Parathyroid adenoma (tissue), 2 donors: ENCODE data around the gene ASRGL1.

Experiments
- H2AFZ ChIP-seq: fragments of 300-600 bp; sonication (generic); one replicate; pipeline ENCODE4 v1.7.0; 2017; ENCODE audit warnings: antibody characterized with exemption, mild to moderate bottlenecking
- H3K27ac ChIP-seq: fragments of 300-600 bp; sonication (generic); one replicate; pipeline ENCODE4 v1.7.0; 2017
- H3K27me3 ChIP-seq: fragments of 300-600 bp; sonication (generic); one replicate; pipeline ENCODE4 v1.7.0; 2017; ENCODE audit warnings: low read length; ENCODE audit not compliant: control insufficient read depth, insufficient read depth
- H3K36me3 ChIP-seq: fragments of 300-600 bp; sonication (generic); one replicate; pipeline ENCODE4 v1.7.0; 2017; ENCODE audit warnings: low read length; ENCODE audit not compliant: control insufficient read depth, insufficient read depth
- H3K4me1 ChIP-seq: fragments of 300-600 bp; sonication (generic); one replicate; pipeline ENCODE4 v1.7.0; 2017; ENCODE audit warnings: control low read depth
- H3K4me2 ChIP-seq: fragments of 300-600 bp; sonication (generic); one replicate; pipeline ENCODE4 v1.7.0; 2017; ENCODE audit warnings: low read length
- H3K4me3 ChIP-seq: fragments of 300-600 bp; sonication (generic); one replicate; pipeline ENCODE4 v1.7.0; 2017; ENCODE audit warnings: low read depth, low read length
- H3K79me2 ChIP-seq: fragments of 300-600 bp; sonication (generic); one replicate; pipeline ENCODE4 v1.7.0; 2017; ENCODE audit warnings: control low read depth
- H3K9ac ChIP-seq: fragments of 300-600 bp; sonication (generic); one replicate; pipeline ENCODE4 v1.7.0; 2017; ENCODE audit warnings: mild to moderate bottlenecking
- H3K9me3 ChIP-seq: fragments of 300-600 bp; sonication (generic); one replicate; pipeline ENCODE4 v1.7.0; 2017; ENCODE audit warnings: low read length; ENCODE audit not compliant: control insufficient read depth
- CTCF ChIP-seq: fragments of 300-600 bp; sonication (generic); IDR thresholded peaks from one replicate; pipeline ENCODE4 v1.7.0; 2017; ENCODE audit warnings: antibody characterized with exemption, mild to moderate bottlenecking
- donor health status: primary hyperparathyroidism.

ASRGL1 gene

GRCh38 chr11:62370743-62371440 is 33.6 kb downstream of the ASRGL1 start:
- Histone ChIP-seq H3K9me3 (no peaks in the 10 kb centered on the region), H3K27ac (no peak overlapping the region), H3K79me2 (no peaks in the 10 kb centered on the region), H3K36me3 (no peaks in the 10 kb centered on the region), H3K4me1 (no peaks in the 10 kb centered on the region), H3K9ac (no peak overlapping the region), H3K4me2 (no peak overlapping the region), H2AFZ (no peak overlapping the region), H3K27me3 (no peaks in the 10 kb centered on the region), H3K4me3 (no peak overlapping the region)
- TF ChIP-seq CTCF: no peak

- Histone ChIP-seq H3K79me2 (no peaks in the 10 kb centered on the region), H3K9ac (no peak overlapping the region)
These were observed 35.6 kb downstream of the ASRGL1 start for GRCh38 chr11:62372871-62373270.

GRCh38 chr11:62373464-62374119 is 36.3 kb downstream of the ASRGL1 start:
- Histone ChIP-seq H3K4me2 (no peak overlapping the region), H3K79me2 (no peaks in the 10 kb centered on the region), H3K4me1 (no peaks in the 10 kb centered on the region), H3K36me3 (no peaks in the 10 kb centered on the region), H3K4me3 (no peak overlapping the region), H3K9ac (no peak overlapping the region), H3K9me3 (no peaks in the 10 kb centered on the region), H3K27me3 (no peaks in the 10 kb centered on the region), H3K27ac (no peak overlapping the region), H2AFZ (no peak overlapping the region)
- TF ChIP-seq CTCF: no peak

More at GRCh38 chr11:62372871-62373270, 35.6 kb downstream of the ASRGL1 start:
- no peak for TF ChIP-seq CTCF
- Histone ChIP-seq H3K4me3 (no peak overlapping the region), H3K27ac (no peak overlapping the region), H2AFZ (no peak overlapping the region), H3K4me1 (no peaks in the 10 kb centered on the region), H3K4me2 (no peak overlapping the region), H3K27me3 (no peaks in the 10 kb centered on the region), H3K9me3 (no peaks in the 10 kb centered on the region), H3K36me3 (no peaks in the 10 kb centered on the region)

GRCh38 chr11:62374801-62375200 is 37.6 kb downstream of the ASRGL1 start:
- Histone ChIP-seq H3K27ac (no peak overlapping the region), H3K4me1 (no peaks in the 10 kb centered on the region), H3K36me3 (no peaks in the 10 kb centered on the region), H3K79me2 (no peaks in the 10 kb centered on the region), H2AFZ (no peak overlapping the region), H3K4me2 (no peak overlapping the region), H3K4me3 (no peak overlapping the region), H3K9ac (no peak overlapping the region), H3K27me3 (no peaks in the 10 kb centered on the region), H3K9me3 (no peaks in the 10 kb centered on the region)
- no peak for TF ChIP-seq CTCF
